Stimulated activated naive CD8-positive, alpha-beta T cell treated with anti-CD3 and anti-CD28 coated beads, Interleukin-15, amount 100 ng/mL, for 72 hours (primary cell): ENCODE measurements around the gene ROR1.

Source experiments
- ATAC-seq: fragments of 150-1000 bp; cut with Tn5 transposase; 2 replicates; pipeline ENCODE4 v1.10.0; 2021; ENCODE audit warnings: mild to moderate bottlenecking, moderate library complexity
- DNase-seq, 2 donors: peaks; one replicate each; pipeline ENCODE4 v3.0.0; 2021 to 2022
- H3K27ac Mint-ChIP-seq, 2 donors: one replicate each; pipeline ENCODE4 v1.8.0; 2022; ENCODE audit warnings: mild to moderate bottlenecking in 2 of 2, mixed read lengths in 2 of 2, moderate library complexity in 2 of 2
- H3K27me3 Mint-ChIP-seq: one replicate; pipeline ENCODE4 v1.8.0; 2022; ENCODE audit warnings: mixed read lengths
- H3K4me1 Mint-ChIP-seq: one replicate; pipeline ENCODE4 v1.8.0; 2022; ENCODE audit warnings: mild to moderate bottlenecking, mixed read lengths
- H3K4me3 Mint-ChIP-seq, 2 donors: one replicate each; pipeline ENCODE4 v1.8.0; 2022; ENCODE audit warnings: mild to moderate bottlenecking in 2 of 2, mixed read lengths in 2 of 2, moderate library complexity in 1 of 2
- H3K9me3 Mint-ChIP-seq, 2 donors: one replicate each; pipeline ENCODE4 v1.8.0; 2022; ENCODE audit warnings: mixed read lengths in 2 of 2

The ROR1 gene

DNA sequence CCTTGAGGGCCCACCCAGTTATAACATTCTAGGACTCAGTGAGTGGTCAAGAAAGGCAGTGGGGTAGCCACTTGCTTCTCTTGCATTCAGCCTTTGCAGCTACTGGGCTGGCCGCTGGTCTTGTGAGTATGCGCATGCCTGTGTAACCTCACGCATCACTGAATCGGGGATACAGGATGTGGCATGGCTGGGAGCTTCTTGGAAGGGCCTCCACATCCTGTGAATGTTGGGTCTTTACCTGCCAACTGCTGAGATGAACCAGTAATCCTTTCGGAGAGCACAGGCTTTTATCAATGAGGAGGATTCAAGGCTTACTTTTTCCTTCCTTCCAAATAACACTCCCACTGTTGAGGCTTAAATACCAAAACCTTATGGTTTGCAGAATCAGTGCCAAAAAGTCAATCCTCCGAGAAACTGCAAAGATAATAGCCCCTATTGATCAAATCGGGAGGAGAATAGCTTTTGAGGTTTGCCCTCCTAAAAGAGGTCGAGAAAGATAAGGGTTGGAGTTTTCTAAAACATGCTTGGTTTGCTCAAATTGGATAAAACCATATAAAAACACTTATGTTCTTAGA, 230.7 kb downstream of the ROR1 start:
- ATAC-seq, result no peak
- peaks cover 9% of the 10 kb centered on the region for H3K27me3 Mint-ChIP-seq
- H3K4me3 Mint-ChIP-seq, result no peak overlapping the region
- peaks cover 7% of the 10 kb centered on the region for H3K4me1 Mint-ChIP-seq
- H3K27ac Mint-ChIP-seq, result no peak overlapping the region
- no peak for DNase-seq
- H3K9me3 Mint-ChIP-seq, result no peaks in the 10 kb centered on the region

DNA sequence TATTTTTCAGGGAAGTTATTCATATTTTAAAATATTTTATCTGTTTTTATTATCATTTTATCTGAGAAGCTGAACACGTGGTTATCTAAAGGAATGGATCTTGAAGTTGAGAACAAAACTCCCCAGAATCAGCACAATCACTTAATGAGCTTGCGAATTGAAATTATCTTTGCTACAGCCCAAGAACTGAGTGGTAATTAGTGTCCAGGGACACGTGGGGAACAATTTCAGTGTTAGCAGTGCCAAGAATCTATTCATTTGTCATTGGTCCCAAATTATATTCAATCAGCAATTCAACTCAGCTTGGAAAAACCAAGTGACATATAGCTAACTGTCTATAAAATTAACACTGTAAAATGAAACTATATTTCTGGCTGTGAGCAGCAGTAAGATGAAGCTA, 232.0 kb downstream of the ROR1 start:
- Mint-ChIP-seq H3K4me3 (no peak overlapping the region), H3K4me1 (peaks cover 7% of the 10 kb centered on the region), H3K27ac (no peak overlapping the region), H3K9me3 (no peaks in the 10 kb centered on the region), H3K27me3 (peaks cover 9% of the 10 kb centered on the region)
- ATAC-seq, result no peak
- no peak for DNase-seq

DNA sequence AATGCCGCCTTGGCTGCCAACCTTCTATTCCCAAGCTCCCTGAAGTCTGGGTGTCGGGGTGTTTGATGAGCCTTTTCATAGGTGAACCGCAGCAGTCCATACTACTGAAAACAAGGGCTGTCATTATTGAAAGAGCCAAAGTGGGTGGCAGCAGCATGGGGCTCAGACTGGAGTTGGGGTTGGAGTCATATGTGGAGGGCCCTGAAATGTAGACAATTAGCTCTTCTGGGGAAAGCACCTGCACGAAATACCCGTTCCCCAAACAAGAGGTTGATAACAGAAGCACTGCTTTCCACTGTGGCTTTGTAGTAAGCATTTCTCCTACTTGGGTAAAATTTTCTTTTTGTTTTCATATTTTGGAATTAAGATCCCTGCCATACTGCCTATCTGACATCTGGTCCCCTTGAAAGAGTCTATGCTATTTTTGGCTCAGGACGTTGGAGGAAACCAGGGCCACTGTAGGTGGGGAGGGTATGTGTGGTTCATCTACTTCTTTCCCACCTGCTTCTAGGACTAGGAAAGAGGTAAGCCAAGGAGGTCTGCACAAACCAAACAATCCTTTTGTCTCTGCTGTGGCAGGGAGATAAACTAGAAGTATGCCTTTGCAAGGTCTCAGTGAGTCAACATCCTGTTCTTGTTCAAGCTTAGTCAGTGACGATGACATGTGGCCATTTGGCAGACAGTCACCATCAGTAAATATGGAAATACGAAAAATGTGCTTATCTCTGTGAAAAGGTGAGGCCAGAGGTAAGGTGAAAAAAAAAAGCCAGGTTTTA, 232.6 kb downstream of the ROR1 start:
- peak; percentile 82 for ATAC-seq
- no peak for DNase-seq
- H3K27ac Mint-ChIP-seq, result peak overlapping the region in 1 of 2 donors; percentile 33
- no peaks in the 10 kb centered on the region for H3K9me3 Mint-ChIP-seq
- peaks cover 9% of the 10 kb centered on the region for H3K27me3 Mint-ChIP-seq
- peak overlapping the region in 1 of 2 donors; percentile 6 for H3K4me3 Mint-ChIP-seq
- H3K4me1 Mint-ChIP-seq, result peaks cover 7% of the 10 kb centered on the region

DNA sequence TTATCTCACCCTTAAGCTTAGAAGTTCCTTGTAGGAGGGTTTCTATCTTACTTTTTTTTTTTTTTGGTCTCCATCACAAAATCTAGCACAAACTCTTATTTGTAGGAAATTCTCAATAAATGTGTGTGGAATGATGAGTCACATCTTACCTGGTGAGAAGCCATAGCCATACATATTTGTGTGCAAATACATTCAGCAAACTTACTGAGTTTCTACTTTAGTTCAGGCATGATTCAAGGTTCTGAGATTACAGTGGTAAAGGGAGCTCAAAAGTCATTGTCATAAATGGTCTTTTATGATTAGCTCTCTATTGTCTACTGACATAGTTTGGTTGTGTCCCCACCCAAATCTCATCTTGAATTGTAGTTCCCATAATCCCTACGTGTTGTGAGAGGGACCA, 236.5 kb downstream of the ROR1 start:
- peaks cover 7% of the 10 kb centered on the region for H3K4me1 Mint-ChIP-seq
- DNase-seq, result no peak
- H3K27me3 Mint-ChIP-seq, result peaks cover 9% of the 10 kb centered on the region
- no peaks in the 10 kb centered on the region for H3K9me3 Mint-ChIP-seq
- H3K4me3 Mint-ChIP-seq, result no peak overlapping the region
- no peak overlapping the region for H3K27ac Mint-ChIP-seq
- no peak for ATAC-seq

GRCh38 chr1:64013395-64013794, 239.6 kb downstream of the ROR1 start:
- Mint-ChIP-seq H3K27ac (no peak overlapping the region), H3K27me3 (peaks cover 4% of the 10 kb centered on the region), H3K4me1 (no peaks in the 10 kb centered on the region), H3K4me3 (no peak overlapping the region), H3K9me3 (no peaks in the 10 kb centered on the region)
- DNase-seq, result no peak
- ATAC-seq, result no peak

DNA sequence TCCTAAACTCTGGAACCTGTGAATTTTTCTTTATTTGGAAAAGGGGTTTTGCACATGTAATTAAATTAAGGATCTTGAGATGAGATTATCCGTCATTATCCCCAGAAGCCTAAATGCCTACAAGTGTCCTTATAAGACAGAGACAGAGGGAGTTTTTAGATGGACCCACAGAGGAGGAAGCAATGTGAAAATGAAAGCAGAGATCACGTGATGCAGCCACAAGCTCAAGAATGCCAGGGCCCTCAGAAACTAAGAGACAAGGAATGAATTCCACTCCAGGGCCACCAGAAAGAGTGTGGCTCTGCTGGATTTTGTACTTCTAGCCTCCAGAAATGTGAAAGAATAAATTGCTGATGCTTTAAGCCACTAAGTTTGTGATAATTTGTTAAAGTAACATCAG, 246.0 kb downstream of the ROR1 start:
- no peak overlapping the region for H3K27ac Mint-ChIP-seq
- DNase-seq (no peak), ATAC-seq (no peak)
- no peaks in the 10 kb centered on the region for H3K27me3 Mint-ChIP-seq
- no peak overlapping the region for H3K4me3 Mint-ChIP-seq
- H3K4me1 Mint-ChIP-seq, result peaks cover 7% of the 10 kb centered on the region
- no peaks in the 10 kb centered on the region for H3K9me3 Mint-ChIP-seq

GRCh38 chr1:64021066-64021465, 247.2 kb downstream of the ROR1 start:
- Mint-ChIP-seq H3K9me3 (no peaks in the 10 kb centered on the region), H3K4me1 (peaks cover 7% of the 10 kb centered on the region), H3K27me3 (no peaks in the 10 kb centered on the region), H3K27ac (no peak overlapping the region), H3K4me3 (no peak overlapping the region)
- DNase-seq, result no peak
- no peak for ATAC-seq

DNA sequence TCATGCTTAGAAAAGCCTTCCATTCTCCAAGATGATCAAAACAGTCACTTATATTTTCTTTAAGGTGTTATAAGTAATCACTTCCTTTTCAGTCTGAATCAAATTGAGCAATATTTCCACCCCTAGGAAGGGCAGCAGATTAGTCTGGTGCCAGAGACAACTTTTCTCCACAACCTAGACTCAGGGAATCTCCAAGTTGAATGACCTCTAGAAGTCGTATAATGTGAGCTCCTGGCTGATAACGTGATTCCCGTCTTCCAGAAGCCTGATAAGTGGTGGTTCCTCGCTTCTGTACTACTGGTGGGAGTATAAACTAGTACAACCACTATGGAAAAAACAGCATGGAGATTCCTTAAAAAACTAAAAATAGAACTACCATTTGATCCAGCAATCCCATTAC, 251.2 kb downstream of the ROR1 start:
- Mint-ChIP-seq H3K4me1 (peaks cover under 1% of the 10 kb centered on the region), H3K4me3 (no peak overlapping the region), H3K27ac (no peak overlapping the region), H3K9me3 (no peaks in the 10 kb centered on the region), H3K27me3 (no peaks in the 10 kb centered on the region)
- DNase-seq, result no peak
- no peak for ATAC-seq

- no peak for ATAC-seq
- H3K27me3 Mint-ChIP-seq, result no peaks in the 10 kb centered on the region
- no peak overlapping the region for H3K4me3 Mint-ChIP-seq
- H3K27ac Mint-ChIP-seq, result no peak overlapping the region
- no peaks in the 10 kb centered on the region for H3K4me1 Mint-ChIP-seq
- no peak for DNase-seq
- no peaks in the 10 kb centered on the region for H3K9me3 Mint-ChIP-seq
Observed at GRCh38 chr1:64029037-64029436, 255.2 kb downstream of the ROR1 start.

GRCh38 chr1:64030411-64030810, 256.6 kb downstream of the ROR1 start:
- DNase-seq, result no peak
- Mint-ChIP-seq H3K4me3 (no peak overlapping the region), H3K27ac (no peak overlapping the region), H3K4me1 (no peaks in the 10 kb centered on the region), H3K9me3 (no peaks in the 10 kb centered on the region), H3K27me3 (no peaks in the 10 kb centered on the region)
- no peak for ATAC-seq

GRCh38 chr1:64031236-64031635, 257.4 kb downstream of the ROR1 start:
- no peak for DNase-seq
- Mint-ChIP-seq H3K4me1 (no peaks in the 10 kb centered on the region), H3K9me3 (no peaks in the 10 kb centered on the region), H3K27ac (no peak overlapping the region), H3K27me3 (no peaks in the 10 kb centered on the region), H3K4me3 (no peak overlapping the region)
- ATAC-seq, result no peak

GRCh38 chr1:64033667-64034220, 259.9 kb downstream of the ROR1 start:
- no peaks in the 10 kb centered on the region for H3K9me3 Mint-ChIP-seq
- H3K27me3 Mint-ChIP-seq, result no peaks in the 10 kb centered on the region
- no peak for DNase-seq
- no peak overlapping the region for H3K27ac Mint-ChIP-seq
- ATAC-seq, result no peak
- no peak overlapping the region for H3K4me3 Mint-ChIP-seq
- H3K4me1 Mint-ChIP-seq, result no peaks in the 10 kb centered on the region

GRCh38 chr1:64036549-64036948, 262.7 kb downstream of the ROR1 start:
- Mint-ChIP-seq H3K9me3 (no peaks in the 10 kb centered on the region), H3K4me1 (no peaks in the 10 kb centered on the region), H3K27ac (no peak overlapping the region), H3K4me3 (no peak overlapping the region), H3K27me3 (peaks cover 1% of the 10 kb centered on the region)
- DNase-seq (no peak), ATAC-seq (no peak)

DNA sequence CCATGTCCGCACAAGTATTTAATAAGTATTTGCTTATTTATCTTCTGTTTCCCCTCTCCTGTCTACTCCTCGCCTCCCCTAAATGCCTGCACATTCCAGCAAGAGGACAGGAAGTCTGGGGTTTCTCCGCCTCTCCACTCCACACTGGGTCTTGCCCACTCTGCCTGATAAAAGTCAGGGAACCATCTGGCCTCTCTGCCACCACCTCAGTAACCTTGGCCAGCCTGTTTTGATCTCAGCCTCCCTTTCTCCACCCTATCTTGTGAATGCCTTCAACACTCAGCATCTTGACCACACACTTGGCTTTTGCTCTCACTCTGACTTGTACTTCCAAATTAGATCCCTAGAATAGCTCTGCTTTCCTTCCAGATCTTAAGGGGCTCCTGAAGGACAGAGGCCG, 264.3 kb downstream of the ROR1 start:
- no peak for ATAC-seq
- Mint-ChIP-seq H3K4me1 (no peaks in the 10 kb centered on the region), H3K27me3 (peaks cover 7% of the 10 kb centered on the region), H3K9me3 (no peaks in the 10 kb centered on the region), H3K27ac (no peak overlapping the region), H3K4me3 (no peak overlapping the region)
- DNase-seq, result no peak

- H3K27me3 Mint-ChIP-seq, result peaks cover 7% of the 10 kb centered on the region
- H3K9me3 Mint-ChIP-seq, result no peaks in the 10 kb centered on the region
- H3K4me1 Mint-ChIP-seq, result no peaks in the 10 kb centered on the region
- H3K4me3 Mint-ChIP-seq, result no peak overlapping the region
- ATAC-seq, result no peak
- no peak for DNase-seq
- no peak overlapping the region for H3K27ac Mint-ChIP-seq
Observed at GRCh38 chr1:64038965-64039364, 265.1 kb downstream of the ROR1 start.

DNA sequence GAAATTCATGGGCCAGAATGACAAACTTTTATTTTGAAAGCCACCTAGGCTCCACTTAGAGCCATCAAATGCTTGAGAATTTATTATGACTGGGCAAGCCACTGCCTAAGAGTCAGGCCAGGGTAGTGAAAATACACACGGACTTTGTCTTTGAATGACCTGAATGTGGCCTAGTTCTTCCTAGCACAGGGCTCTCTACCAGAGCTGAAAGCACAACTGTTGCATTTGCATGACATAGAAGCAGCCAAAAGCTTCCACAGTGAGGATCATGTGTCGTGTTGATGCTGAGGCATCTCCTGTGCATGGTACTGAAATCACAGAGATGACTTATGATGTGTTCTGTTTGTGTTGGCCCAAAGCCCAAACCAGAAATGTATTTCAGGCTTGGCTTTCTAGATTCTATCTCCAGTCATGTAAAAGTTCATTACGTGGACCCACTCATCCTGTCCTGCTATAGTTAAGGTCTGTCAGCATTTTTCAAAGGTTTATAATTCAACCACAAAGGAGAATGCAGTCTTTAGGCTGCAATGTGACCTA, 265.6 kb downstream of the ROR1 start:
- Mint-ChIP-seq H3K27me3 (peaks cover 7% of the 10 kb centered on the region), H3K9me3 (no peaks in the 10 kb centered on the region), H3K4me1 (no peaks in the 10 kb centered on the region), H3K27ac (no peak overlapping the region), H3K4me3 (no peak overlapping the region)
- no peak for ATAC-seq
- DNase-seq, result no peak
